Endothelial cell of umbilical vein (primary cell): ENCODE results near the gene ZNF799. TPM values are rescaled to one million over a fixed set of nuclear protein-coding genes. Genes with fewer than 3 reads are reported as not detected.

Source experiments
- BruUV-seq: library from RNA; stranded (reverse); fragments of 400-500 nt; replicated peaks from 2 replicates; lab custom pipeline; 2021; lab: Mats Ljungman, UMichigan
- CTCF ChIA-PET: fragments of 300-600, 350-600 bp; sonication (Branson Sonifier 250); formaldehyde crosslinking; loops from one replicate; lab custom pipeline; 2021; ENCODE audit warnings: antibody characterized with exemption, inconsistent platforms; lab: Charles Lee
- POLR2A ChIA-PET: fragments of 300-600, 350-600 bp; sonication (Branson Sonifier 250); formaldehyde crosslinking; loops from one replicate; lab custom pipeline; 2021; ENCODE audit warnings: antibody characterized with exemption, inconsistent platforms; lab: Charles Lee
- DNase-seq: peaks from one replicate; pipeline ENCODE4 v3.0.0-alpha.2; 2011; ENCODE audit warnings: low read depth, low spot score
- FAIRE-seq: peaks from 2 replicates; lab custom pipeline; 2011; peaks lifted over from hg19 to GRCh38; lab: Jason Lieb, UNC
- H2AFZ ChIP-seq: 2 replicates; pipeline ENCODE4 v1.6.0; 2012; ENCODE audit warnings: low read depth, low read length, control low read depth, inconsistent platforms
- H3K27ac ChIP-seq: 2 replicates; pipeline ENCODE4 v1.5.1; 2011; ENCODE audit warnings: low read depth, mild to moderate bottlenecking, control low read depth, low read length, moderate library complexity; ENCODE audit not compliant: insufficient read depth
- H3K27me3 ChIP-seq, 2 experiments: 2 replicates each; pipeline versions ENCODE4 v1.6.0 to v1.6.1; 2011; ENCODE audit warnings: low read length in 2 of 2, mixed read lengths in 1 of 2; ENCODE audit not compliant: control insufficient read depth in 2 of 2, insufficient read depth in 2 of 2
- H3K36me3 ChIP-seq, 2 experiments: 2 replicates in 1 of 2; 3 replicates in 1 of 2; pipeline ENCODE4 v1.5.1; 2011; ENCODE audit warnings: low read length in 2 of 2, mild to moderate bottlenecking in 1 of 2, moderate library complexity in 1 of 2; ENCODE audit not compliant: control insufficient read depth in 2 of 2, insufficient read depth in 2 of 2; ENCODE audit errors: extremely low read depth in 1 of 2
- H3K4me1 ChIP-seq: 3 replicates; pipeline ENCODE4 v1.5.1; 2011; ENCODE audit warnings: mild to moderate bottlenecking, low read length; ENCODE audit not compliant: control insufficient read depth, insufficient read depth; ENCODE audit errors: extremely low read depth
- H3K4me2 ChIP-seq: 2 replicates; pipeline ENCODE4 v1.6.1; 2011; ENCODE audit warnings: low read length, control low read depth, mixed read lengths; ENCODE audit not compliant: insufficient read depth
- H3K4me3 ChIP-seq, 3 experiments: fragments of 200-600 bp in 1 of 3; sonication (generic), shearing (Covaris generic) in 1 of 3; replicated peaks in 1 of 3; 2 replicates each; pipeline ENCODE4 v1.5.1; 2011 to 2016; ENCODE audit warnings: control low read depth in 3 of 3, low read length in 3 of 3, mild to moderate bottlenecking in 2 of 3, inconsistent platforms in 1 of 3, low read depth in 1 of 3, moderate library complexity in 1 of 3; ENCODE audit not compliant: insufficient read depth in 1 of 3
- H3K79me2 ChIP-seq: 2 replicates; pipeline ENCODE4 v1.6.0; 2012; ENCODE audit warnings: low read length, inconsistent platforms; ENCODE audit not compliant: control insufficient read depth, insufficient read depth
- H3K9ac ChIP-seq: replicated peaks from 2 replicates; pipeline ENCODE3; 2011; ENCODE audit warnings: low read length, control low read depth; ENCODE audit not compliant: insufficient read depth; ENCODE audit errors: extremely low read depth
- H3K9me1 ChIP-seq: replicated peaks from 3 replicates; pipeline ENCODE4 v1.6.0; 2011; ENCODE audit warnings: mild to moderate bottlenecking, low read length; ENCODE audit not compliant: control insufficient read depth, insufficient read depth; ENCODE audit errors: extremely low read depth
- H3K9me3 ChIP-seq: replicated peaks from 2 replicates; pipeline ENCODE4 v1.5.1; 2012; ENCODE audit warnings: low read length, inconsistent platforms; ENCODE audit not compliant: control insufficient read depth, insufficient read depth
- H4K20me1 ChIP-seq: replicated peaks from 2 replicates; pipeline ENCODE3; 2011; ENCODE audit warnings: mild to moderate bottlenecking, low read length; ENCODE audit not compliant: control insufficient read depth, insufficient read depth; ENCODE audit errors: extremely low read depth
- CTCF ChIP-seq, 2 donors: IDR thresholded peaks; 1 replicate in 1 of 2; 2 replicates in 1 of 2; pipeline ENCODE4 v1.5.1; 2011; ENCODE audit warnings: low read length in 2 of 2, mild to moderate bottlenecking in 2 of 2, moderate library complexity in 2 of 2, control low read depth in 1 of 2, inconsistent platforms in 1 of 2, low read depth in 1 of 2; ENCODE audit not compliant: insufficient read depth in 1 of 2; ENCODE audit errors: extremely low read depth in 1 of 2
- EZH2 ChIP-seq: IDR thresholded peaks from 2 replicates; pipeline ENCODE4 v1.6.1; 2012; ENCODE audit warnings: borderline replicate concordance, low read depth, mild to moderate bottlenecking, moderate library complexity, low read length, inconsistent platforms; ENCODE audit not compliant: severe bottlenecking
- JUN ChIP-seq: IDR thresholded peaks from 2 replicates; pipeline ENCODE4 v1.6.1; 2011; ENCODE audit warnings: borderline replicate concordance, low read depth; ENCODE audit not compliant: insufficient read length, insufficient read depth
- dilution Hi-C: fragments of 300-500 bp; cut with MboI; formaldehyde crosslinking; loops from one replicate; pipeline ENCODE4 v1.15.0; 2019; ENCODE audit warnings: low sequenced_read_pairs; ENCODE audit not compliant: extremely low pct_ligation_motif_present
- intact Hi-C: fragments of 100-400 bp; cut with micrococcal nuclease; formaldehyde crosslinking; loops from one replicate; pipeline ENCODE4 v1.10.0; 2022
- polyA plus RNA-seq, 4 experiments: library from polyadenylated mRNA; depleted of rRNA in 3 of 4; stranded (reverse) in 3 of 4; unstranded in 1 of 4; fragments of >200 nt; gene quantifications; 2 replicates each; pipeline versions ENCODE4 v1.2.1 to v1.2.3, GENCODE V29; 2011 to 2012; ENCODE audit warnings: missing spikeins in 1 of 4
- total RNA-seq: library from RNA; stranded (reverse); gene quantifications from 2 replicates; pipeline ENCODE4 v1.2.3, GENCODE V29; 2021

Gene ZNF799
- total and polyA plus RNA-seq, 2 donors (not counting 3 experiments of a cell fraction or from before 2014, with no cell fraction given) = 1.0 to 3.0 TPM

GRCh38 chr19:12450844-12451243 is 49.8 kb upstream of the ZNF799 start:
- FAIRE-seq = no peak
- Histone ChIP-seq H3K27ac (no peak overlapping the region), H3K79me2 (no peaks in the 10 kb centered on the region), H3K27me3 (no peaks in the 10 kb centered on the region), H2AFZ (no peak overlapping the region), H3K4me1 (no peaks in the 10 kb centered on the region), H3K9me1 (no peaks in the 10 kb centered on the region), H3K9me3 (no peaks in the 10 kb centered on the region), H4K20me1 (no peaks in the 10 kb centered on the region), H3K4me2 (no peak overlapping the region), H3K9ac (no peak overlapping the region), H3K36me3 (no peaks in the 10 kb centered on the region), H3K4me3 (no peak overlapping the region)
- TF ChIP-seq JUN = no peak
- TF ChIP-seq EZH2 = no peak
- no peak for TF ChIP-seq CTCF (IDR thresholded peaks at IDR 0.05; ENCODE audit: extremely low read depth in 1 of 2, insufficient read depth in 1 of 2, low read depth in 1 of 2, low read length in 2 of 2)
- no TSS peak for BruUV-seq
- dilution Hi-C loops (no loop called here), intact Hi-C loops (no loop called here)
- POLR2A ChIA-PET = no interaction called here
- CTCF ChIA-PET = no interaction called here
- DNase-seq = no peak

- FAIRE-seq = no peak
Observed at GRCh38 chr19:12448808-12449207, 47.7 kb upstream of the ZNF799 start.

More at GRCh38 chr19:12448808-12449207, 47.7 kb upstream of the ZNF799 start:
- Histone ChIP-seq H3K4me2 (no peak overlapping the region), H3K9ac (no peak overlapping the region), H4K20me1 (no peaks in the 10 kb centered on the region), H3K9me3 (no peaks in the 10 kb centered on the region), H2AFZ (no peak overlapping the region), H3K9me1 (no peaks in the 10 kb centered on the region), H3K36me3 (no peaks in the 10 kb centered on the region), H3K27ac (no peak overlapping the region), H3K4me3 (no peak overlapping the region), H3K79me2 (no peaks in the 10 kb centered on the region), H3K27me3 (no peaks in the 10 kb centered on the region), H3K4me1 (no peaks in the 10 kb centered on the region)
- TF ChIP-seq CTCF (IDR thresholded peaks at IDR 0.05; ENCODE audit: extremely low read depth in 1 of 2, insufficient read depth in 1 of 2, low read depth in 1 of 2, low read length in 2 of 2) (no peak), EZH2 (no peak)
- intact Hi-C loops (no loop called here), dilution Hi-C loops (no loop called here)
- DNase-seq = no peak
- BruUV-seq = no TSS peak
- POLR2A ChIA-PET = no interaction called here
- CTCF ChIA-PET = interaction anchor here (0.6 kb wide), 1 partner anchor 25 kb away, joined by 3 read pairs; no protein-coding TSS in a partner anchor
